T-helper 22 cell (primary cell): Measurements from ENCODE around the gene ZSCAN22.
"Not testable (repeated sequence)": the region's sequence is repeated elsewhere in the genome, so short reads cannot be mapped to it uniquely, and the experiment has no call there.

Experiments
- DNase-seq: peaks from one replicate; pipeline ENCODE4 v3.0.0-alpha.2; 2020; ENCODE audit warnings: low read depth

The ZSCAN22 gene

GRCh38 chr19:58326914-58327726, at the start of gene ZSCAN22:
TSS of gene ZSCAN22 (plus strand) at chr19:58326994. CDS start at chr19:58334803, 7,809 bp downstream.
- peak; percentile 81 for DNase-seq

DNA sequence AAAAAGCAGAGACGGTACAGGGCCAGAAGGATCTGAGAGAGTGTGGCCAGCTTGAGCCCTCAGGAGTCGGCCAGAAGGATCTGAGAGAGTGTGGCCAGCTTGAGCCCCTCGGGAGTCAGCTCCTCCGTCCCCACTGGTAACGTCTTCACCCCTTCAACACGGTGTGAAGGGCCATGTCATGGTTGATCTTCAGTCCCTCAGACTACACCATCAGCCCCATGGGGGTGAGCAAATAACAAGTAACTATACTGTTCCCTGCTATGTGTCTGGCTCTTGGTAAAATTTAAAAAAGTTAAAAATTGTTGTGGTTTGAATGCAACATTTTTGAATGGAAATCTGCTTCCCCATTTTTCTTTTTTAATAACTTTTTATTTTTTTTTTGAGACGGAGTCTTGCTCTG, 49.6 kb upstream of the ZSCAN22 start:
- no peak for DNase-seq

GRCh38 chr19:58277748-58278540, 48.9 kb upstream of the ZSCAN22 start:
- DNase-seq: no peak

DNA sequence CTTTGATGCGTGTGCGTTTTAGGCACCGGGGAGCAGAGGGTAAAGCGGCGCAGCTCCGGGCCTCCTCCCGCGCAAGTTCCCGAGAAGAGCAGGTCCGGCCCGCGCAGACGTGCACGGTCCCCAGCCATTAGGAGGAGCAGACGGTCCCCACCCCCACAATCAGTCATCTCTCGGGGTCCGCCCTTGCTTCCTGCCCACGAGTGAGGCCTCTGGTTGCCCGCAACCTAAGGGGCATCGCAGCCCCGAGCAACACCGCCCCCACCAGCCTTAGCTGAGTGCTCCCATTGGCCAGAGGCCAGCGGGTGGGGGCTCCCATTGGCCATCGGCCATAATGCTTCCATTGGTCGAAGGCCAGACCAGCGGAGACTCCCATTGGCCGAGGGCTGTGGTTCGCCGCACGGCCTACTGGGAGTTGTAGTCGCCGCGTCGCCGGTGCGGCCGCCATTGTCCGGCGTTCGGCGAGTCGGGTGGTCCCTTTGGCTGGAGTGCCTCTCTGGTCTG, 48.2 kb upstream of the ZSCAN22 start, which contains the start of gene ZNF8:
Gene ZNF8 (plus strand): TSS at position 415 of the 501 bp plus-strand sequence. CDS start 127 bp downstream, outside the sequence.
- DNase-seq: peak; percentile 95

GRCh38 chr19:58279042-58279924, 47.5 kb upstream of the ZSCAN22 start:
- peak; percentile 7 for DNase-seq

- no peak for DNase-seq
Observed at GRCh38 chr19:58279925-58280316, 46.9 kb upstream of the ZSCAN22 start.

GRCh38 chr19:58284199-58284598, 42.6 kb upstream of the ZSCAN22 start:
- no peak for DNase-seq

DNA sequence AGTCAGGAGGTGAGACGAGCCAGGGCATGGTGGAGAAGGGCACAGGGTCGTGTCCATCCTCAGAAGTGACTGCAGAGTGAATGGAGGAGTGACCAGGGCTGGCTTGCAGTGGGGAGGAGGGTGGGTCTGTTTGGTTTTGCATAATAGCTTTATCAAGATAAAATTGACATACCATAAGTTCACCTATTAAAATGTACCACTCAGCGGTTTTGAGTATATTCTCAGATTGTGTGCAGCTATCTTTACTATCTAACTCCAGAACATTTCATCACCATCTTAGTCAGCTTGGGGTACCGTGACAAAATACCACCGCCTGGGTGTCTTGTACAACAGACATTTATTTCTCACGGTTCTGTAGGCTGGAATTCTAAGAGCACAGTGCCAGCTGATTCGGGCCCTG, 34.9 kb upstream of the ZSCAN22 start:
- DNase-seq: no peak

- no peak for DNase-seq
Observed at GRCh38 chr19:58294743-58295374, 31.9 kb upstream of the ZSCAN22 start.

GRCh38 chr19:58296104-58296503, 30.7 kb upstream of the ZSCAN22 start:
- no peak for DNase-seq

DNA sequence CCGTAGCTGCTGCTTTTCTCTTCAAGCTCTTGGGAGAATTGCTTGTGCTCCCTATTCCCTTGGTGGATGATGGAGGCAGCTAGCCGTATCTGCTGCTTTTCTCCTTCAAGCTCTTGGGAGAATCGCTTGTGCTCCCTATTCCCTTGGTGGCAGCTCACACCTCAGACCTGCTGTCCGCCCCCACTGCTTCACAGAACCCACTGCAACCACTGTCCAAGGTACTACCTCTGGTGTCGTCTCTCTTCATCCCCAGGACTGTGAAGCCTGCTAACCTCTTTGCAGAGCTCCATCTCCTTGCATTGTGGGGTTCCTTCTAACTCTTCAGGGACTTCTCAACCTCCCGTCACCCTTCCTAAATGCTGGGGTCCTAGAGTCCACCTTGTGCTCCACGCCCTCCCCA, 26.2 kb upstream of the ZSCAN22 start:
- no peak for DNase-seq

GRCh38 chr19:58304255-58304654, 22.5 kb upstream of the ZSCAN22 start:
- no peak for DNase-seq

DNA sequence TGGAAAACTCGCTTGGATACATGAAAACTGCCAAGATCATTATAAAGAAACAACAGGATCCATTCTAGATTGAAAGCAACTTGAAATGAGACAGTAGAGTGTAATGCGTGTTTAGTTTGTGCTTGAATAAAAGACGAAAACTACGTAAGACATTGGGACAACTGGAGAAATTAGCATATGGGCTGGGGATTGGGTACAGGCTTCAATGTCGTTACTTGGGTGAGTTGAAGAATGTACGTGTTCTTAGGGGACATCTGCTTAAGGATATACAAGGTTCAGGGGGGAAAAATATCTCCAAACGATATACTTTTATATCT, 22.1 kb upstream of the ZSCAN22 start:
- DNase-seq: no peak

DNA sequence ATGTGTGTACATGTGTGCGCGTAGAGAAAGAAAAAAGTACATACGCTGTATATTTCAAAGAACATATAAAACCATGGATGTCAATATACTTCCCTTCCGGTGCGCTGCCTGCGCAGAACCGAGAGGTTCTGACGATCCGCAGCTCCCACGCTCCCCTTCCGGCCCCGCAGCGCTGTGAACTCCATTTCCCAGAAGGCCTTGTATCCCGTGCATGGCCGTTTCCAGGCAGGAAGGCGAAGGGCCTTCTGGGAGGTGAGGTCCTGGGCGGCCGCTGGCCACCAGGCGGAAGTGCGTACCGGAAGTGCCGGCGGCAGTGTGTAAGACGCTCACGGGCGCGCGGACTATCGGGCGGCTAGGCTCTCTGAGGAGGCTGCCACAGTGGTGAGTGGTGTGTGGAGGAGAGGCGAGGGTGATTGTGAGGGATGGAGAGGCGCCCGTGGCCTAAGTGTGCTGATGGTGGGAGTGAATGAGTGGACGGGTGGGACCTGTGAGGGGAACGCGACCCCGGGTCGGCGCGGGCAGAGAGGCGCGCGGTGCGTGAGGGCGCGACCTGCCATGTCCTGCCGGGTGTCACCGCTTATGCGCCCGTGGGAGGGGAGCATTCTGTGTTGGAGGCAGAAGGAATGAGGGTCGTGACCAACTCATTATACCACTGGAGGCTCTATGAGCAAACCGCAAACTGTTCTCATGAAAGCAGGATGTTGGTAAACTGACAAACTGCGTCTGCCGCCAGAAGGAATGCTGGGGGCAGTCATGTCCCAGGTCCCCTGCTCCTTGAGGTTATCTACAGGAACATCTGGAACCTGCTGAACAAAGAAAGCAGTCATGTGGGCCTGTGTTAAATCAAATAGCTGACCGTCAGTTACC, 21.5 kb upstream of the ZSCAN22 start, which contains the start of gene ERVK3-1:
Gene ERVK3-1 (plus strand): TSS at position 313 of the 867 bp plus-strand sequence. CDS start 6,792 bp downstream, outside the sequence.
- peak; percentile 95 for DNase-seq

DNA sequence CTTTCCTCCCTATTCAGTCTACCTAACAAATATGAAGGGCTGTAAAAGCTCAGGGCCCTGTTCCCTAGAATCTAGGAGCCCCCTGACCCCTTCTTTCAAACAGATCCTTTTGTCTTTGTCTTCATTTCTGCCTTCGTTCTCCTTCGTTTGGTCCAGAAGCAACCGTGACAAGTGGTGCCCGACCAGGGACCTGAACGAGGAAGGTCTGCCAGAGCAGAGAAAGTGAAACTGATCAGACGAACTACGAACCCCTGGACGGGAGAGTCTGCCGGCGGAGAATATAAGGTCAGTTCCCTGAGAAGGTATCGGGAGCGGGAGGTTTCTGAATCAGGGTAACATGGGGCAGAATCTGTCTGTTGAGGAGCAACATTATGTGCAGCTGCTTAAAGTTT, 20.9 kb upstream of the ZSCAN22 start:
- DNase-seq: no peak

GRCh38 chr19:58307736-58308135, 19.1 kb upstream of the ZSCAN22 start:
- no peak for DNase-seq

DNA sequence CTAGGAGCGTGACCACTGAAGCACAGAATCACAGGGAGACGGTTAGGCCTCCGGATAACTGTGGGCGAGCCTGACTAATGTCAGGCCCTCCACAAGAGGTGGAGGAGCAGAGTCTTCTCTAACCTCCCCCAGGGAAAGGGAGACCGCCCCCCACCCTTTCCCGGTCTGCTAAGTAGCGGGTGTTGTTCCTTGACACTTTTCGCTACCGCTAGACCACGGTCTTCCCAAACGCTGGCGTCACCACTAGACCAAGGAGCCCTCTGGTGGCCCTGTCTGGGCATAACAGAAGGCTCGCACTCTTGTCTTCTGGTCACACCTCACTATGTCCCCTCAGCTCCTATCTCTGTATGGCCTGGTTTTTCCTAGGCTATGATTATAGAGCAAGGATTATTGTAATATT, 16.1 kb upstream of the ZSCAN22 start:
- DNase-seq: not testable (repeated sequence)

DNA sequence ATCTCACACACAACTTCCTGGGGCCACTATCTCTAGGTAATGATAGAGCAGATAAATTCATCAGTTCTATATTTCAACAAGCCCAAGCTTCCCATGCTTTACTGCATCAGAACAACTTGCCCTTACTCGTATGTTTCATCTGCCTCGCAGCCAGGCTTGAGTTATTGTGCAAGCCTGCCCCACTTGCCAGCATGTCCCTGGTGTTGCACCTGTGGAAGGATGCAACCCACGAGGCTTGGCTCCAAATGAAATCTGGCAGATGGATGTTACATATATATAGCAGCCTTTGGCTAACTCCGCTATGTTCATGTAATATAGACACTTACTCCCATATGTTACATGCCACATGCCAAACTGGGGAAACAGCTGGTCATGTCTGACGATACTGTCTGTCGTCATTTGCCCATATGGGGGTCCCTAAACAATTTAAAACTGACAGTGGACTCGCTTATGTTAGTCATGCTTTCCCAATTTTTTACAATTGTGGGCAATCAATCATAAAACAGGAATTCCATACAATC, 15.4 kb upstream of the ZSCAN22 start:
- no peak for DNase-seq

GRCh38 chr19:58315580-58315979, 11.2 kb upstream of the ZSCAN22 start:
- no peak for DNase-seq

GRCh38 chr19:58317476-58318072, 9.2 kb upstream of the ZSCAN22 start:
- DNase-seq: no peak
